ENCODE data around the gene PCDHGC5. TPM values are rescaled to one million over a fixed set of nuclear protein-coding genes. Genes with fewer than 3 reads are reported as not detected.
A peak's percentile ranks its signal among the peaks of the same experiment; 100 is the strongest.

PCDHGC5 gene
- polyA plus RNA-seq, 4 donors, result 0.11 to 0.61 (median 0.34) TPM

- no peak for DNase-seq (ENCODE audit: low read depth in 4 of 4, low spot score in 3 of 4)
These were observed 1.4 kb downstream of the PCDHGC5 start for GRCh38 chr5:141490271-141490670.

DNA sequence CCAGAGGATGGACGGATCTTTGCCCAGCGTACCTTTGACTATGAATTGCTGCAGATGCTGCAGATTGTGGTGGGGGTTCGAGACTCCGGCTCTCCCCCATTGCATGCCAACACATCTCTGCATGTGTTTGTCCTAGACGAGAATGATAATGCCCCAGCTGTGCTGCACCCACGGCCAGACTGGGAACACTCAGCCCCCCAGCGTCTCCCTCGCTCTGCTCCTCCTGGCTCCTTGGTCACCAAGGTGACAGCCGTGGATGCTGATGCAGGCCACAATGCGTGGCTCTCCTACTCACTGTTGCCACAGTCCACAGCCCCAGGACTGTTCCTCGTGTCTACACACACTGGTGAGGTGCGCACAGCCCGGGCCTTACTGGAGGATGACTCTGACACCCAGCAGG, 1.9 kb downstream of the PCDHGC5 start:
- DNase-seq (ENCODE audit: low read depth in 4 of 4, low spot score in 3 of 4), result no peak

DNA sequence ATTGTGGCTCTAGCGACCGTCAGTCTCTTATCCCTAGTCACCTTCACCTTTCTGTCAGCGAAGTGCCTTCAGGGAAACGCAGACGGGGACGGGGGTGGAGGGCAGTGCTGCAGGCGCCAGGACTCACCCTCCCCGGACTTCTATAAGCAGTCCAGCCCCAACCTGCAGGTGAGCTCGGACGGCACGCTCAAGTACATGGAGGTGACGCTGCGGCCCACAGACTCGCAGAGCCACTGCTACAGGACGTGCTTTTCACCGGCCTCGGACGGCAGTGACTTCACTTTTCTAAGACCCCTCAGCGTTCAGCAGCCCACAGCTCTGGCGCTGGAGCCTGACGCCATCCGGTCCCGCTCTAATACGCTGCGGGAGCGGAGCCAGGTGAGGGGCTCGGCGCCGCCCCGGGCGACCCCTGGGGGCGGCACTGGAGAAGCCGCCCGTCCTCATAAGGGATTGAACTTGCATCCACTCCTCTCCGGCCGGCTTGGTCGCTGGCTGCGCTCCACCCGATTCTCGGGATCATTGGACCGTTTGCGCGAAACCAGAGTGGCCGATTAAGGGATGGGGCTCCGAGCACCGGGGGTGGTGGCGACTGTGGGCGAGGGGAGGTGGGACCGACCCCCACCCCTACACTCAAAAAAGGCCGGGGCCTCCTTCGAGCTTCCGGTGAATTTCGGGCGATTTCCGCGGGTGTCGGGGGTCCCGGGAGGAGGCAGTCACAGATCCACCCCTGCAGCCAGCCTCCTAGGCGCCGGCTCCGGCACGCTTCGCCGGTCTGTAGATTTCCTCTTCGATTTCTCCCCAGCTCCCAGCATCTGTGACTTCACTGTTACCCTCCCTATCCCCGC, 2.7 kb downstream of the PCDHGC5 start:
- DNase-seq (ENCODE audit: low read depth in 4 of 4, low spot score in 3 of 4), result no peak

DNA sequence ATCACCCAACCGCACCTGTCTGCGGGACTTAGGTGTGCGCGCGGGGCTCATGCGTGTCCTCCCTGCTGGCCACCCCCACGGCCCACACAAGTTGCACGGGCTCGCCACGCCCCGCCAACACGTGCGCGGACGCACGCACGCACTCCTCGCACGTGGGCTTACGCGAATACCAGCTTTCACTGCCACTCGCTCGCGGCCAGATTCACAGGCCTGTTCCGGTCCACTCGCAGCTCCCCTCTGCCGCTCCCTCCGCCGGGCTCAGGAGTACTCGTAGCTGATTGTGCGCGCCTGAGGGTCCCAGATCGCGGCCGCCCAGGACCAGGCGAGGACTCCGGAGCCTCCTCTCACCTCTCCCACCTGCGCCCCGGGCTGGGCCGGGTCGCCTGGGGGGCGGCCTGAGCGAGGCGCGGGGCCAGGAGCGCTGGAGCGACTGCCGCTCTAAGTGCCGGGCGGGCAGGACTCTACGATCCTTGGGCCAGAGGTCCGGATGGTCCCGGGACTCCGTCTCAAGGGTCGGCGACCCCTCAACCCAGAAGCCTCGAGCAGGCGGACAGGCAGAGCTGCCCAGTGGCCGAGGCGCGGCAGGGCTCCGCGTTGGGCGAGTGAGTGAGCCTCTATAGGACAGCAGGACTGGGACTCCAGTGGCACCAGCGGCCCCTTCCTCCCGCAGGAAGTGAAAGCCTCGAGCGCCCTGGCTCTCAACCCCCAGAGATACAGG, 3.4 kb downstream of the PCDHGC5 start:
- DNase-seq (ENCODE audit: low read depth in 4 of 4, low spot score in 3 of 4), result no peak

DNA sequence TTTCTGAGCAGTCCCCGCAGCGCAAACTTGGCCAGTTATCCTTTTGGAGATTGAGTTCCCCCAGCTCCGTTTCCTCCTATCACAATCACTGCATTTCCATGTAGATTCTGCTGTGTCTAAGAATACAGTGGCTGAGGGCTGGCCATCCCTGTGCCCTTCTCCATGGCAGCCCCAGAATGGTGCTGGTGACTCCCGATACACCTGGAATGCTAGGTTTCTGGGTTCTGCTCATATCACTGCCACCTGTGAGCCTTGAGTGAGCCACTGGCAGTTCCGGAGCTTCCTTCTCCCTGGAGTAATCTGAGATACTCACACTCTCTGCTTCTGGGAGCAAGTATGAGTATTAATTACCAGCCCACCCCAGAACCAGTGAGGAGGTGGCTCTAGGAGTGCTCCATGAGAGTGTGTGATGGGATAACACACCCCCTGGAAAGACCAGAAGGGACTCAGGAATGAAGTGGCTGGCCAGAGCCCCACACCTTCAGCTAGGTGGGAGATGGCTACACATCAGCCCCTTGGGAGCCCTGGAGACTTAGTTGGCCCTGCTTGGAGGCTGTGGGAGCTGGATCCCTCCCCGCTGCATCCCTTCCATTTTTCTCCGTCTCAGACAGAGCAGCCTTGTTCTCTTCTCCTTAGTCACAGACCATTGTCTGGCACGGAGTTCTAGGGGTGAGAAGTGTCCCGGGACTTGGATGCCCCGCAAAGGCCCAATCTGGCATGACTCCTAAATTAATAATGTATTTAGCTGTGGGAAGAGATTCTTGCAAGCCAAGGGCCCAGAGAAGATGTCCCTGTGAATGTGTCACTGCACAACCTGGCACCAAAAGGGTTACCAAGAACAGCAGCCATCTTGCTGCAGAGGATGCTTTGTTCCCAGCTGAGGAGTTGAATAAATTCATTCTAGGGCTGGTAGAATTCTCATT, 4.9 kb downstream of the PCDHGC5 start:
- DNase-seq (ENCODE audit: low read depth in 4 of 4, low spot score in 3 of 4), result no peak

DNA sequence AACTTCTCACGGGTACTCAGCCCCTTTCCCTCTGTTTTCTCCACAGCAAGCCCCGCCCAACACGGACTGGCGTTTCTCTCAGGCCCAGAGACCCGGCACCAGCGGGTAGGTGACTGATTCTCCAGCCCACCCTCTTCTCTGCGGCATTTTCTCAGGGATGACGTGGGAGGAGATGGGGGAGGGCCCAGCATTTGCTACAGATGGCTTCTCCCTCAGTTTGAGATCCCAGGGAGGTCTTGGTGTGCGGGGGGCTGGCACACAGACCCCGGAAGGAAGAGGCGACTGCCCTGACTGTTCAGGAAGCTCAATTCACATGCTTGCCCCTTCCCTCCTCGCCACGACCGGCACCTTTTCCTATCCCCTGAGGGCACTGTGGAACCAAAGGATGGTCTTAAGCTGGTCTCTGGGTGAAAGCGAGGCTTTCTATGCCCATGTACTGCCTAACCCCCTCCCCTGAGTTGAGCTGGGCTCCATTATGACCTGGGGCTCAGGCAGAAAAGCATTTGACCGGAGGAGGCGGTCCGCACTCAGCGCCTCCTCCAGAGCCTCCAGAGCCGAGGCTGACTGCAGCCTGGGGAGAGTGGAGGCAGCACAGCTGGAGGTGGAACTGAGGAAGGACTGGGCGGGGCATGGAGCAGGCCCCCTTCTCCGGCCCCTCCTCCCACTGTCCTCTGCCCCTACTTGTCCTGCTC, 6.0 kb downstream of the PCDHGC5 start:
- DNase-seq (ENCODE audit: low read depth in 4 of 4, low spot score in 3 of 4), result no peak

- no peak for DNase-seq (ENCODE audit: low read depth in 4 of 4, low spot score in 3 of 4)
These were observed 6.6 kb downstream of the PCDHGC5 start for GRCh38 chr5:141495453-141495811.

DNA sequence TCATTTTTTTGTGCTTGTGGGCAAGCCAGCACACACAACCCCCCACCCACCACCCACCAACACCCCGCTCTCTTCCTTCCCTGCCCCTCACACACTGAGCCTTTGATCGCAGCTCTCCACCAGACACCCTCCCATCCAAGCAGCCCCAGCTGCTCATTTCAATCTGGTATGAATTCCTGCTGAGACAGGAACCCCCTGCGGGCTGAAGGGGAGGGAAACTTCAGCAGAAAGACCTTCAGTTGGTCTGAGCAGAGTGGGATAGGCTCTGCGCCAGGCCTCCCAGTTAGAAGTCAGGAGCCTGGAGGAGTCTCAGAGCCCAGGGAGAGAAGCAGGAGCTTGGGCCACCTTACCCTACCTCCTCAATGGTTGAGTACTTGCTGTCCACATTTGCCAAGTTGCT, 7.2 kb downstream of the PCDHGC5 start:
- no peak for DNase-seq (ENCODE audit: low read depth in 4 of 4, low spot score in 3 of 4)

DNA sequence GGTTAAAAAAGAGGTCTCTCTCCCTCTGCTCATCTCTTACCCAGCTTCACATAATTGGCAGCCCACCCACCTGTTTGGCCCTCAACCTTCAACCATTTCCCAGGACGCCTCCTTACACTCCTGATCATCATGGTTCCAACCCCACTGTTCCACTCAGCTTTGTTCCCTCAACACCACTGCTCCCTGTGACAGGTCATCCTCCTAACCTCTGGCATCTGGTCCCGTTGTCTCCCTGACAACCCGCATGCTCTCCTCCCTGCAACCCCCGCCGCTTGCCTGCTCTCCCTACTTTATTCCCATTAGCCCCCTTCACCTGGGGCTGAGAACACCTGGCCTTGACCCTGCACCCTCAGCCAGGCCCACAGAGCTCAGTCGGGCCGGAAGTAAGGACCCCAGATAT, 12.9 kb downstream of the PCDHGC5 start:
- DNase-seq (ENCODE audit: low read depth in 4 of 4, low spot score in 3 of 4), result no peak

DNA sequence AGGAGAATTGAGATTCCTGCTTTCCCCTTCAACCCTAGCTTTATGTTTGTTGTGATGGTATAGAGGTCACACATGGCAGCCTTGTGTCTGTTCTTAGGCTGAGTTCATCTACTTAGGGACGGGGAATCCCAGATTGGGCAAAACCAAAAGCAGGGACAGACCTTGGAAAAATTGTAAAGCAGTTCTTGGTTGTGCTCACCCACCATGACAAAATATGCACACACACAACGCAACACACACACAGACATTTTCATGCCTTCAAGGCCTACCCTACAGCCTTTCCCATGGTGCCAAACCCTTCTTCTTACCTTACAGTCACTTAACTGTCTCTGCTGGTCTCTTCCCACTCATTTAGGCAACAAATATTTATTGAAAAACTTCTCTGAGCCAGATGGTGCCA, 14.8 kb downstream of the PCDHGC5 start:
- no peak for DNase-seq (ENCODE audit: low read depth in 4 of 4, low spot score in 3 of 4)

- no peak for DNase-seq (ENCODE audit: low read depth in 4 of 4, low spot score in 3 of 4)
These were observed 15.3 kb downstream of the PCDHGC5 start for GRCh38 chr5:141504216-141504615.

DNA sequence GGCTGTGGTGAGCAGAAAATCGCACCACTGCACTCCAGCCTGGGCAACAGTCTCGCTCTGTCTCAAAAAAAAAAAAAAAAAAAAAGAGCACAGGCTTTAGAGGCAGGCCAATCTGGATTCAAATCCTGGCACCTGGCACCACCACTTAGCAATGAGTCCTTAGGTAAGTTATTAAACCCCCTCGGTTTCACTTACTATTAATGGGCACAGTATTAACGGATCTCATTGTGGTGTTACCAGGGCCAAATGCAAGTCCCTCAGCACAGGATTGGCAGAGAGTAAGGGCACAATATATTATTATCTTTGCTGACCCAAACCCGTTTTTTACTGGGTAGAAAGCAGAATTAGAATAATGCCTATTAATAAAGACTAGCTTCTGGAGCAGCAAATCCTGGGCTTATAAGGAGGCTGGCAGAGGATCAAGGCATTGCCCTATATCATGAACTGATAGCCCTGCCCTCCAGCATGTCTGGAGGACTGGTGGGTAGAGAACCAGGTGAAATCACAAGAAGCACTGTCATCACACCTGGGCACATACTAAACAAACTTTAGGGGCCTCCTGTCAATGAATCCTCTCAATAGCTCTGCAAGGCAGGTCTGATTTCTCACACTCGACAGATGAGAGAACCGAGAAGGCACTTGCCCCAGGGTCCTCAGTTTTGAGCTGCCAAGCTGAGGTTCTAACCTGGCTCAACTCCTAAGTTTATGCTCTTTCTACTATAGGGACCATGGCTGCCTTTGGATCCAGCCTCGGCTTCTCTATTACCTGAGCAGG, 17.7 kb downstream of the PCDHGC5 start:
- DNase-seq (ENCODE audit: low read depth in 4 of 4, low spot score in 3 of 4), result no peak

DNA sequence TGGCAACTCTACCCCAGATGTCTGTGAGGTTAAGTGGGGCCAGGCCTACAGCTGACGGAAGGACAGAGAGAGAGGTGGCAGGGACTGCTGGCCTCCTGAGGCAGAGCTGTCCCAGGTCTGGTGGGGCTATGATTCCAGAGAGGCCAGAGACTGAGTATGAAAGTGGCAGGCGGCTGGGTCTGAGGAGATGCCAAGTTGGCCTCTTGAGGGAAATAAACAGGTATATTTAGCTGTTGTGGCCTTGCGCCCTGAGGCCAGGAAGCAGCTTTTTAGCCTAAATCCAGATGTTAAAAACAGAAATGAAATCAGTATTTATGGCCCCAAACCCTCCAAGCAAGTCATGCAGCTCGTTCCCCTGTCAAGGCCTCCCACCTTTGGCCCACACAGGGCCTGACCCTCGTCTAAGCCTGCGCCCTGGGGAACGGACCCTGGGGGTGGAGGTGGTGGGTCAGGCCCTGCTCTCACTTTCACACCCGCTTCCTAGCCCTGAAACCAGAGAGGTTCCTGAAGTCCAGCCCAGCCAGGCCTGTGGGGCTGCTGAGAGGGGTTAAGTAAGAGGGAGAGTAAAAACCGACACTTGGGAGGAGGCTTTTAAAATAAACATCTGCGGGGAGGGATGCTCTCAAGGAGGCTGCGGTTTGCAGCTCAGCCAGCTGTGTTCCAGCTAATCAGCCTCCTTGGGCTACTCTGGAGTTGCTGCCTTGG, 18.7 kb downstream of the PCDHGC5 start:
- DNase-seq (ENCODE audit: low read depth in 4 of 4, low spot score in 3 of 4), result no peak

DNA sequence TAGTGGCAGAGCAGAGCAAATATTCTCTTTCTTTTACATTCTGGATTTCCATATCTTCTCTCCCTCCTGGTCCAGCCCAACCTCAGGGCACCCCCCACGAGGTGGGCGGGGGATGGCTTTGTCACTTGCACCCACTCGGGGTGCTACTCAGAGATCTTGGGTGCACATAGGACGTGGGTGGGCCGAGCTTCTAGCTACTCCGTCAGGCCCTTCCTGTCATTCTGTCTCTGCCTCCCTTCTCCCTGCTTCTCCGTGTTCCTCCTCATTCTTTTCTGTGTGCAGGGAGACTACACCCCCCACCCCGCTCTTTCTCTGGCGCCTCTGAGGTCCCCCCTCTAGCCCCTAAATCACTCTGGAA, 19.5 kb downstream of the PCDHGC5 start:
- DNase-seq (ENCODE audit: low read depth in 4 of 4, low spot score in 3 of 4), result no peak

GRCh38 chr5:141508798-141509611, 20.1 kb downstream of the PCDHGC5 start:
- DNase-seq (ENCODE audit: low read depth in 4 of 4, low spot score in 3 of 4), result peak in 2 of 4 donors; percentile 78 to 80

GRCh38 chr5:141510160-141510559, 21.3 kb downstream of the PCDHGC5 start:
- no peak for DNase-seq (ENCODE audit: low read depth in 4 of 4, low spot score in 3 of 4)

DNA sequence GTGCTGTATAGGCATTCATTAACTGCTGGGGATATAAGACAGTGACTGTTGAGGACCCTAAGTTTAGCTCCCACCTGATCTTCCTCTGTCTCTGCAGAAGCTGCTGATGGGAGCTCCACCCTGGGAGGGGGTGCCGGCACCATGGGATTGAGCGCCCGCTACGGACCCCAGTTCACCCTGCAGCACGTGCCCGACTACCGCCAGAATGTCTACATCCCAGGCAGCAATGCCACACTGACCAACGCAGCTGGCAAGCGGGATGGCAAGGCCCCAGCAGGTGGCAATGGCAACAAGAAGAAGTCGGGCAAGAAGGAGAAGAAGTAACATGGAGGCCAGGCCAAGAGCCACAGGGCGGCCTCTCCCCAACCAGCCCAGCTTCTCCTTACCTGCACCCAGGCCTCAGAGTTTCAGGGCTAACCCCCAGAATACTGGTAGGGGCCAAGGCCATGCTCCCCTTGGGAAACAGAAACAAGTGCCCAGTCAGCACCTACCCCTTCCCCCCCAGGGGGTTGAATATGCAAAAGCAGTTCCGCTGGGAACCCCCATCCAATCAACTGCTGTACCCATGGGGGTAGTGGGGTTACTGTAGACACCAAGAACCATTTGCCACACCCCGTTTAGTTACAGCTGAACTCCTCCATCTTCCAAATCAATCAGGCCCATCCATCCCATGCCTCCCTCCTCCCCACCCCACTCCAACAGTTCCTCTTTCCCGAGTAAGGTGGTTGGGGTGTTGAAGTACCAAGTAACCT, 22.1 kb downstream of the PCDHGC5 start:
- DNase-seq (ENCODE audit: low read depth in 4 of 4, low spot score in 3 of 4), result no peak
